ENCODE results near the gene ESAM.

DNA sequence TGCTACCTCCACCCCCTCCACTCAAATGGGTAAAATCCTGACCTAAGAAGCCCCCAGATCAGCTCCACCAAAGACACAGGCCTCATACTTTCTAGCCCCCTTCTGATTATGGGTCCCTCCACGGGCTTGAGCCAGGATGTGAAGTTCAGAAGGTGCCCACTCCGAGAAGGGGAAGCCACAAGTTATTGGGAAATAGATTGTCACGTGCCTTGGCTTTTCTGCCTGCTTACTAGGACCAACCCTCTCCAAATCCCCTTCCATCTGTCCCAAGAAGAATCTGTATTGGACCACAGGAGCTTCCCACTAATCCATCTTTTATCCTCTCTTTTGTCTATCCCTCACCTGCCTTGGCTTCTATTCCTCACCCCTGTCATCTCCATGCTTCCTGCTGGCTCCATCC is 25.4 kb downstream of the ESAM start:
- TF ChIP-seq, protein P1, sequence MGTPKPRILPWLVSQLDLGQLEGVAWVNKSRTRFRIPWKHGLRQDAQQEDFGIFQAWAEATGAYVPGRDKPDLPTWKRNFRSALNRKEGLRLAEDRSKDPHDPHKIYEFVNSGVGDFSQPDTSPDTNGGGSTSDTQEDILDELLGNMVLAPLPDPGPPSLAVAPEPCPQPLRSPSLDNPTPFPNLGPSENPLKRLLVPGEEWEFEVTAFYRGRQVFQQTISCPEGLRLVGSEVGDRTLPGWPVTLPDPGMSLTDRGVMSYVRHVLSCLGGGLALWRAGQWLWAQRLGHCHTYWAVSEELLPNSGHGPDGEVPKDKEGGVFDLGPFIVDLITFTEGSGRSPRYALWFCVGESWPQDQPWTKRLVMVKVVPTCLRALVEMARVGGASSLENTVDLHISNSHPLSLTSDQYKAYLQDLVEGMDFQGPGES (IDR thresholded peaks at IDR 0.05), result no peak
- TF ChIP-seq EP300 (IDR thresholded peaks at IDR 0.05; ENCODE audit: borderline replicate concordance in 1 of 2, control insufficient read depth in 1 of 2, low read depth in 2 of 2, low read length in 2 of 2), result no peak
- TF ChIP-seq POLR2A (IDR thresholded peaks at IDR 0.05; ENCODE audit: low read depth, low read length), result no peak
- TF ChIP-seq CHD2 (IDR thresholded peaks at IDR 0.05; ENCODE audit: borderline replicate concordance, low read depth, low read length), result no peak
- no peak for TF ChIP-seq RAD21 (IDR thresholded peaks at IDR 0.05; ENCODE audit: insufficient read depth, low read depth, low read length)
- TF ChIP-seq, protein P2, sequence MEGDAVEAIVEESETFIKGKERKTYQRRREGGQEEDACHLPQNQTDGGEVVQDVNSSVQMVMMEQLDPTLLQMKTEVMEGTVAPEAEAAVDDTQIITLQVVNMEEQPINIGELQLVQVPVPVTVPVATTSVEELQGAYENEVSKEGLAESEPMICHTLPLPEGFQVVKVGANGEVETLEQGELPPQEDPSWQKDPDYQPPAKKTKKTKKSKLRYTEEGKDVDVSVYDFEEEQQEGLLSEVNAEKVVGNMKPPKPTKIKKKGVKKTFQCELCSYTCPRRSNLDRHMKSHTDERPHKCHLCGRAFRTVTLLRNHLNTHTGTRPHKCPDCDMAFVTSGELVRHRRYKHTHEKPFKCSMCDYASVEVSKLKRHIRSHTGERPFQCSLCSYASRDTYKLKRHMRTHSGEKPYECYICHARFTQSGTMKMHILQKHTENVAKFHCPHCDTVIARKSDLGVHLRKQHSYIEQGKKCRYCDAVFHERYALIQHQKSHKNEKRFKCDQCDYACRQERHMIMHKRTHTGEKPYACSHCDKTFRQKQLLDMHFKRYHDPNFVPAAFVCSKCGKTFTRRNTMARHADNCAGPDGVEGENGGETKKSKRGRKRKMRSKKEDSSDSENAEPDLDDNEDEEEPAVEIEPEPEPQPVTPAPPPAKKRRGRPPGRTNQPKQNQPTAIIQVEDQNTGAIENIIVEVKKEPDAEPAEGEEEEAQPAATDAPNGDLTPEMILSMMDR (IDR thresholded peaks at IDR 0.05 in 2 of 3, conservative IDR thresholded peaks at IDR 0.05 in 1 of 3; ENCODE audit: control insufficient read depth in 2 of 3, extremely low read depth in 1 of 3, insufficient read depth in 1 of 3, low read depth in 3 of 3, low read length in 3 of 3), result no peak
- no peak for TF ChIP-seq TARDBP (IDR thresholded peaks at IDR 0.05; ENCODE audit: borderline replicate concordance)

All from GM12878 (cell line).